ENCODE measurements around the gene MBD5.

MBD5 gene

DNA sequence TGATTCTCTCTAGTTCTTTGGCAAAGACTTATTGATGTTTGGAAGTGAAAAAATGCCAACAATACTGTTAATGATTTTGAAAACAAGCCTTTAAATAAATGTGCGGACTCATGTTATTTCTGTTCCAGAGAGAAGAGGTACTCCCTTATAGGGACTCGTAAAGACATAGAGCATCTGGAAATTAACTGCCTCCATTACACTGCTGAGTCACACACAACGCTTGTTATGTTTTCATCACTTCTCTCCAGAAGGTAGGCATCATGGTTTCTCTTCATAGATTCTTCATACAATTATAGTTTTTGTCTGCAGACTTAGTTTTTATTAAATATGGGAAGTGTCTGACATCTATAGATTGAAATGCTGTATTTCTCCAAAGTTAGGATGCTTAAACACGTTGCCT is 321.2 kb downstream of the MBD5 start:
- DNase-seq: no peak

DNA sequence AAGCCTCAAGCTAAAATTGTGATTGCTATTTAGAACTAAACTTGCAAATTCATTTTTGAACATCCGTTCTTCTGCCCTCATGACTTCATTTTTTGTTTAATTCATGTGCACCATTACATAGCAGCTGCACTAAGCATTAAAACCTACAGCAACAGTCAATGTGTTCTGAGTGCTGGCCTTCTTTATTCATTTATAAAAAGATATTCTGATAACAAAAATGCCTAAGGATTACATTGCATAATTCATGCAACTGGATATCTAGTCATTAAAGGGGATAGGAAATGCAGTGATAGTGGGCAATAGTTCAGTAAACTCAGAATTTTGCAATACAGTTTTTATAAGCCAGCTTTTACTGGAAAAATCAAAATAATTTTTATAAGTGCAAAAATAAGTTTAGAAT is 329.3 kb downstream of the MBD5 start:
- DNase-seq: no peak

DNA sequence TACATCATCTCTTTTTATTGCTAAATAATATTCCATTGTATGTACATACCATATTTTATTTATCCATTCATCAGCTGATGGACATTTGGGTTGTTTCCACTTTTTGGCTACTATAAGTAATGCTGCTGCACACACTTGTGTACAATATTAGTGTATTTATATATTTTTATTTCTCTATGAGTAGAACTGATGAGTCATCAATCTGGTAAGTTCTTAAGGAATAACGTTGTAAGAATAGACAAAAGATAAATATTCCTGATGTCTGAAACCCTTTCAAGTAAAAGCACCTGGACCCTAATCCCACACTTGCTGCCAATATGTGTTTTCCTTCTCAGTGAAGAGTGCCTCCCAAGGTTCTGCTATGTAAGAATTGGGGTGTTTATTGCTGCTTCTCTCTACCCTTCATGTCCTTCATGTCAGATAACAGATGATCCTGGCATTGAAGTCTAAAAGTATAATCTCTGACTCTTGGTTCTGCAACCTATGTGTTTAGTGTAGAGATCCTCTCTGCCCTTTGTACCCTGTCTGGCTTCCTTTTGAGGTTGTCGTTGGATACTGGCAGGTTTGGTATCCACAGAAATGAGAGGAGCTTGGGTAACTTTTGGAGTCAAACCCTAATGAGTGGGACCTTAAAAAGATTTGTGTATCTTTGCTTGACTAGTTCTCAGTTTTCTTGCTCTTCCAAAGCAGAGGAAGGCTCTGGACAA is 330.7 kb downstream of the MBD5 start:
- no peak for DNase-seq

DNA sequence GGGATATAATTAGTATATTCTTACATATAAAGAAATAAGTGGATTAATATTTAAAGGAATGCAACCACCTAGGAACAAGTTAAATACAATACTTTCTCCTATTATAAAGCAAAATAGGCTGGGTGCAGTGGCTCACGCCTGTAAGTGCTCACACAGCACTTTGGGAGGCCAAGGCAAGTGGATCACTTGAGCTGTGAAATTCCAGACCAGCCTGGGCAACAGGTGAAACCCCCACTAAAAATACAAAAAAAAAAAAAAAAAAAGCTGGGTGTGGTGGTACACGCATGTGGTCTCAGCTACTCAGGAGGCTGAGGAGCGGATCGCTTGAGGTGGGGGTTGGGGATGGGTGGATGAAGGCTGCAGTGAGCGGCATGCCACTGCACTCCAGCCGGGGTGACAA is 337.5 kb downstream of the MBD5 start:
- no peak for DNase-seq

DNA sequence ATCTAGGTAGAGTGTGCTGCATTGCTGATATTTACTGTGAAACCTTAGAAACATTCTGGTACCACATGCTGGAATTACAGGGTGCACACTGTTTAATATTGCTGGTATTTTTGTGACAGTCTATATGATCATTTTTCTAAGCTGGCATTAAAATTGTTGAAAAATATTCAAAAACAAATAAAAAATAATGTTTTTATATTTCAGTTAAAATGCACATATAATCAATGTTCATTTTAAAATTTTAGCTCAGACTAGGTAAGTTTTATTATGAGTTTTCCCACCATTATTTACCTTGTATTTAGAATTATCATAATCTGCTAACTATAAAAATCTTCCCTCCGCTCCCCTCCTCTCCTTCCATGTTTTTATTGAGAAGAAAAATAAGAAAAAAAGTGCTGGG is 339.8 kb downstream of the MBD5 start:
- no peak for DNase-seq

DNA sequence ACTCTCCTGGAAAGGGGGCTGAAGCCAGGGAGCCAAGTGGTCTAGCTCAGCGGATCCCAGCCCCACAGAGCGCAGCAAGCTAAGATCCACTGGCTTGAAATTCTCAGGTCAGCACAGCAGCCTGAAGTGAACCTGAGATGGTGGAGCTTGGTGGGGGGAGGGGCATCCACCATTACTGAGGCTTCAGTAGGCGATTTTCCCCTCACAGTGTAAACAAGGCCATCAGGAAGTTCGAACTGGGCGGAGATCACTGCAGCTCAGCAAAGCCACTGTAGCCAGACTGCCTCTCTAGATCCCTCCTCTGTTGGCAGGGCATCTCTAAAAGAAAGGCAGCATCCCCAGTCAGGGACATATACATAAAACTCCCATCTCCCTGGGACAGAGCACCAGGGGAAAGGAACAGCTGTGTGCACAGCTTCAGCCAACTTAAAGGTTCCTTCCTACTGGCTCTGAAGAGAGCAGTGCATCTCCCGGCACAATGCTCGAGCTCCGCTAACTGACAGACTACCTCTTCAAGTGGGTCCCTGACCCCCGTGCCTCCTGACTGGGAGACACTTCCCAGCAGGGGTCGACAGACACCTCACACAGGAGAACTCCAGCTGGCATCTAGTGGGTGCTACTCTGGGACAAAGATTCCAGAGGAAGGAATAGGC is 341.4 kb downstream of the MBD5 start:
- no peak for DNase-seq

DNA sequence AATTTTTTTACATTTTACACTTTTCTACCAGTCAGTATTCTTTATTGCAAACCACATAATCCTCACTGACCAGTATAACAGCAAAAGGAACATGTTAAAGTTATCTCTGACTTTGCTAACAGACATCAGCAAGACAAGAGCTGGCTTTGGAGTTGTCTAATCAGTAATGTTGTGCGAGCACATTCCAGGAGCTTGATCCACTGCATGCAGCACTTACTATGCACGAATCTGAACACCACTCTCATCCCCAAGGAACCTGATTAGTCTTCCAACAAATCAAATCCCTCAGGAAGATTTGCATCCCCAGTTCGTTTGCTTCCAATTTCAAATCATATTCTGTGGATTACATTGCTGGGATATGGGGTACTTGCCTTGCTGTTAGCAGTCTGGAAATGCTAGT is 354.3 kb downstream of the MBD5 start:
- no peak for DNase-seq

DNA sequence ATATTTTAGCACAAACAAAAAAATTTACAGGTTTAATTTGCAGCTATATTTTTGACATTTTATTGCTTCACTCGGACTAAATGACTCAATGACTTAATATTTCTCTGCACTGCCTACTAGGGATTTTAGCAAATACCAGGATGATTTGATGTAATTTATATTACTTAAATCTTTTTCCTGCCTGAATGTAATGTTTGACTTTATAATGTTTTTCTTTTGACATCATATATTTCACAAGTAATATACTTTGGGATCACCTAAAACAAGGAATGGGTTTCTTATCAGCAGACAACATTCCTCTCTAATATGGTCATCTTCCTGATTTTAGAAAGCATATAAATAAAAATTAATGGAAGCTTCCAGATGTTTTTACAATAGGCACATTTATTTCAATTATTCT is 370.4 kb downstream of the MBD5 start:
- DNase-seq: no peak

DNA sequence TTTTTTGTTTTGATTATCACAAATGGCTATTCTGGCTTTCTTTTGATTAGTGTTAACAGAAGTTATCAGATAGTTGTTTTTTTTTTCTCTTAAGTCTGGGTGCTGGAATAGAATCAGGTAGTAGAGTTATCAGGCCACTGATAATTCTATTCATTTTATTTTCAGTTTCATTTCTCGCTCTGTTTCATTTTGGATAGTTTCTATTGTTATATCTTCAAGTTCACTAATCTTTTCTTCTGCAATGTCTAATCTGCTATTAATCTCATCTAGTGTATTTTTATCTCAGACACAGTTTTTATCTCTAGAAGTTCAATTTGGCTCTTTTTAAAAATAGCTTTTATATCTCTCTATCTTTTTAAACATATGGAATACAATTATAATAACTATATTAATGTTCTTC is 381.9 kb downstream of the MBD5 start:
- no peak for DNase-seq

DNA sequence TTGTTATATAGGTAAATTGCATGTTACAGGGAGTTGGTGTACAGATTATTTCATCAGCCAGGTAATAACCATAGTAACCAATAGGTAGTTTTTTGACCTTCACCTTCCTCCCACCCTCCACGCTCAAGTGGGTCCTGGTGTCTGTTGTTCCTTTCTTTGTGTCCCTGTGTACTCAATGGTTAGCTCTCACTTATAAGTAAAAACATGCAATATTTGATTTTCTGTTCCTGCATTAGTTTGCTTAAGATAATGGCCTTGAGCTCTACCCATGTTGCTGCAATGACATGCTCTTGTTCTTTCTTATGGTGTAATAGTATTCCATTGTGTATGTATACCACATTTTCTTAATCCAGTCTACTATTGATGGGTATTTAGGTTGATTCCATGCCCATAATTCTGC is 390.0 kb downstream of the MBD5 start:
- no peak for DNase-seq

DNA sequence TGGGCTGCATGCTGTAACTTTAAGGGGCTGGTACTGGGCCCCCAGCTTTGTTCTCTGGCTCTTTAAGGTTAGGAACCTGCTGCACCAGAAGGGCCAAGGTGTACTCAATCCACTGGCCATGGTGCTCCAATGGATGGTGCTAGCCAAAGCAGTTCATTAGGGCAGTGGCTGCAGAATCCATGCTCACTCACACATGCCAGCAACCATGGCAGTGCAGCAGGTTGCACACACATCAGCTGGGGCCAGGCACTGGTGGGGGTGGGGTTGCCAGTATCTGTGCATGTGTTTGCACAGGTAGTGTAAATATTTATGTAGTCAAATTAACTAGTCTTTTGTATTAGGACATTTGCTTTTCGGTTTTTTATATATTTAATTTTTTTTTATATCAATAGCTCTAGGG is 395.4 kb downstream of the MBD5 start:
- no peak for DNase-seq

DNA sequence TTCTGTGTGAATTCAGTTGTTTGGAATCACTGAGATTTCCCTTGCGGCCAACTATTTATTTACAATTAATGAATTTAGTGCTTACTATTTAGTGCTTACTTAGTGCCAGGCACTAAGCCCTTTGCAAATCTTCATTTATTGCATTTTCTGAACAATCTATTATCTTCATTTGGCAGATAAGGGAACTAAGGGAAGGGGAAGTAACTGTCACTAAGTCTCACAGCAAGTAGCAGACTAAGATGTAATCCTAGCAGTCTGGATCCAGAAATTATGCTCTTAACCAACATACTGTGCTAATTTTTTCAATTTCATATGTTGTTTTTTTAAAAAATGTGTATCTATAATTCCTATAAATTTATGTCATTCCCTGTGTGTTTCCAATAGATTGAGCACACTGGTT is 409.2 kb downstream of the MBD5 start:
- DNase-seq: no peak

DNA sequence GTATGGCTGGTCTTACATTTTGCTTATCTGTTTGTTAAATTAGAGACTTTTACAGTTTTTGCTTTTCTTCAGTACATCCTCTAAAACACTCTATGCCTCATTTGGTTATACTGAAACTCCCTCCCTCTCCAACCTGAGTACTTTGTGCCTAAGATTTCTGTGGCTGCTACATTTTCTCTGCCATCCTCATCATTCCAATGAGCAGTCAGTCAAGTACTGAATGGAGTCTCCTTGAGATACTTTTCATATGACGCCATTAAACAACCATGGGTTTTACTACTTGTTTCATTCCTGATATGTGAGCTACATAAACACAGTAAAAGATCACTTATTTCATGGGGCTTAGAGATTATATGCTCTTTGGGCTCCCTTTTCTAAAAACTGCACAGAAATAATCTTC is 427.0 kb downstream of the MBD5 start:
- no peak for DNase-seq

DNA sequence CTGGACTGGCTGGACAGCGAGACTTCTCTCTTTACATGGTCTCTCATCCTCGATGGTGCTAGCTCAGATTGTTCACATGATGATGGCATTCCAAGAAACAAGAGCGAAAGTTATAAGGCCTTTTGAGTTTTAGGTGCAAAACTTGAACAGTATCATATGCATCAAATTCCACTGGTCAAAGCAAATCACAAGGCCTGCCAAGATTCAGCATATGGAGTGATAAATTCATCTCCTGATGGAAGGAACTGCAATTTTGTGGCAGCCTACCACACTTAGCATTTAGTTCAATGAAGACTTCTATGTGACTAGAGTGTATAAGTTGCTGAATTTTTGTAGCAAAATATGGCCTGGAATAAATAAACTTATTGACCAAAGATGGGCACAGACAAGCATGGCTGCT is 429.6 kb downstream of the MBD5 start:
- DNase-seq: no peak

DNA sequence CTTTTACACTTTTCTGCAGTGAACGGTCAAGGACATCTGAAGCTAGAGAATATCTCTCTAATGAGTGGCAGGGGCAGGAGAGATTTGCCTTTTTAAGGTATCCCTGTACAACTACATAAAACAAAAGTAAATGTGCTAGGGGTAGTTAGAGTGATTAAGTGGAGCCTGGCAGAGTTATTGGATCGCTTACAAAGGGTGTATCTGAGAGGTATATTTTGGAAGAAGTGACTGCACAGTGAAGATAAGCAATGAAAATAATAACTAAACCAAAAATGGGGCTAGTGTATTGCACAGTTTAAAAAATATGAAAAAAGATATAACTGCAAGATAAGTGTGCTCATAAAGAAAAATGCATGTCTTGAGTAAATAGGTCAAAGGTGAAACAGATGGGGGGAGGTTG is 430.2 kb downstream of the MBD5 start:
- DNase-seq: no peak

DNA sequence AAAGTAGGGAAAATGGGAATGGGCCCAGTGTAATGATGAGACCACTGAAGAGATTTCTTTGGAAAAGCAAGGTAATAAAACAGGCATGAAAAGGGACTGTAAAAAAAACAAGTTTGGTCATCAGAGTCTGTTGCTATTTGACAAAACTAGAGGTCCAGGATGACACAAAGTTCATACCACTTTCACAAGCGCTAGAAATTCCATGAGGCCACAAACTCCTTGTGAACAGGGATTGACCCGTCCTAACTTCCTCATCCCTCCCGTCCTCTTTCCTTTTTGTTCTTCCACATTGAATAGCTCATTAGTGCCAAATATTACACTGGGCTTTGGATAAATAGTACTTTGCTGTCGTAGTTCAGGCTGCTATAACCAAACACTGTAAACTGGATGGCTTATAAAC is 434.9 kb downstream of the MBD5 start:
- no peak for DNase-seq

DNA sequence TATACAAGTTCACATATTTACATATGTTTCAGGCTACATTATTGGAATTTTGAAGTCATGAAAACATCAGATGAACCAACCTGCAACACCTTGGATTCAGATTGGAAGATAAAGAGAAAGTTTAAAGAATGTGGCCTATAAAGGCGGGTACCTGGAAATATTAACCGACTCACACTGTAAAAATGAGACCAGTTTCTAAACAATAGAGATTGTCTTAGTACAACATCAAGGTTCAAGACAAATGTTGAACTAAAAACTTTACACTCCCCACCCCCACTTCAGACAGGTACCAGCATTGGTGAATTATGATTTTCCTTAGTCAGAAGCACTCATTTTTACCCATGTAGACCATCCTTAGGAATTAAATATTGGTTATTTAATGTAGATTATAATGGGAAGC is 437.3 kb downstream of the MBD5 start:
- DNase-seq: no peak

DNA sequence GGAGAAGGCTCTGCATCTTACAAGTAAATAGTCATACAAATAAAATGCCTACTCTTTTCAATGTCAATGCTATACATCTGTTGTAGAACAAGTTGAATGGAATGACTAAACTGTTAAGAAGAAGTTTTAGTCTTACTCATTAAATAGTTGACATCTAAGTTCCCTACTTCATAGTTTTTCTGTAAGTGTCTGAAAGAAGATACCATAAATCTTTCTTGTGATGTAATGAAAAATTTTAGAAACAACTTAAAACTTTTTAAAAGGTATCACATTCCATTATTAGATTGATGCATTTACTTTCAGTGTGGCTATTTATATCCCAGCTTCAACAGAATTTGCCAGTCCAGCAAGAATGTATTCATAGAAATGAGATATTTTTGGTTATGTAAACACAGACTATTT is 438.5 kb downstream of the MBD5 start:
- no peak for DNase-seq

DNA sequence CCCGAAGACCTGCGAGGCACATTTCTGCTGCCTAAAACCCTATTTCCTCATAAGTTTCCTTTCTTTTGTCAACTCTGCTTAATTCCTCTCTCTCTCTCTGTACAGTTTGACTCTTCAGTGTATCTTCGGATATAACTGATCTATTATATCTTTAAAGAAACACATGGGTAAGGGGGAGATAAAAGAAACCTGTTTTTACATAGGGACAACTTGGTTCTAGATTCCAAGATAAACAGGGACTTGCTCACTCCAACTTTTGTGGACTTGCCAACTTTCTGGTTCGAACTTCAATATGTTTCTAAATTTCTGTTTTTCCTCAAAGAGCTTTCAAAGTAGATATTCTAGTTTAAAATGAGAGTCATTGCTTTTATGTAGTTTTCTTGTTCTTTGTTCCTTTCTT is 441.0 kb downstream of the MBD5 start:
- DNase-seq: no peak

DNA sequence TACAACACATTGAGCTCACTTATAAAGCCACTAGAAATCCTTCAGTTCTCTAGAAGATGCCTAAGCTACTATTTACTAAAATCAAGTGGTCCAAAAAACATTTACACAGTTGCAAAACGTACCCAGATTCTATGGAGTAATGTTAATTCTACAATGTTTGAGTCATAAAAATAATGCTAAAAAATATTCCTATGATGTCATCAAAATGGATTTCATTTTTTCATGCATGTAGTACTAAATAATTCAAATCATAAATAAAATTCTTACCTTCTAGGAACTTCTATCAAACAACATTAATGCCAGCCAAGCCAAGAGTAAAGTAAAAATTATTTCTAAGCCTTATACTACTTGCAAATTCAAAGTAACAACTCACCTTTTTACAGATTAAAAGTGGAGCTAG is 454.7 kb downstream of the MBD5 start:
- DNase-seq: no peak

DNA sequence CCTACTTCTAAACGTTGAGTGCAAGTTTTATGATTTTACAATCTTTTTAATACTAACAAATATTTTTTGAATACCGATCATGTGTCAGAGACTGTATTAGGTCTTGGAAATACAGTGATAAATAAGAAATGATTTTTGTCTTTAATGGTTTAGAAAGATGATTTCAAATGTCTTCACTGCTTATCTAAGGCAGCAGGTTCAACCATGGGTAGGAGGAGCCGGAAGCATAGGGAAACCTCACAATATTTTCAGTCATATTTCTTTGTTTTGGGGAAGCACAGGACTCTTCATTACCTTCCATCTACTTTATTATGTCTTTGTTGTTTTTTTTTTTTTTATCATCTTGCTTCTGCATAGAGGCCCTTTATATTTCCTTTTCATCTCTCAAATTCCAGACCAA is 458.5 kb downstream of the MBD5 start:
- no peak for DNase-seq

DNA sequence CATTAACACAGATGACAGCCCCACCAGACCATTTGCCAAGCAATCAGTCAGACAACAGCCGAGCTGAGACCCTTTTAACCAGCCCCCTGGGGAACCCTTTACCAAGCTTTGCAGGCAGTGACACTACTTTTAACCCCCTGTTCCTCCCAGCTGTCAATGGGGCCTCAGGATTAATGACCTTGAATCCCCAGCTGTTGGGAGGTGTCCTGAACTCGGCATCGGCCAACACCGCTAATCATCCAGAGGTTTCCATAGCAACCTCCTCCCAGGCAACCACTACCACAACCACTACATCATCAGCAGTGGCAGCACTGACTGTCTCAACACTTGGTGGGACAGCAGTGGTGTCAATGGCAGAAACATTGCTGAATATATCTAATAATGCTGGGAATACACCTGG is 462.8 kb downstream of the MBD5 start:
- no peak for DNase-seq

DNA sequence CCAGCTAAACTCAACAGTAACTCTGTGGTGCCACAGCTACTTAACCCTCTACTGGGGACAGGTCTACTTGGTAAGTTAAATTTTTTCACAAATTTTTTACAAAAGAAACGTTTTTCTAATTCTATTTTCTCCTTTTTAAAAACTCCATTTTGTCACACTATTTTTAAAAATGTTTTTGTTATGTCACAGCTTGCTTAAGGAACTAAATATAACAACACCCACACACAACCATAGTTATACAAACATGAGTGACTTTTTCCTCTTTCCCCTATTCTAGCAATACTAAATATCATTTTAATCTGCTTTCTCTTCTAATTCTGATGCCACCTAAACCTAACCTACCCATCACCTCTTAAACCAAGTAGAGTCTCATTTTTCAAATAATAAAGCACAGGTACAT is 463.2 kb downstream of the MBD5 start:
- DNase-seq: no peak

DNA sequence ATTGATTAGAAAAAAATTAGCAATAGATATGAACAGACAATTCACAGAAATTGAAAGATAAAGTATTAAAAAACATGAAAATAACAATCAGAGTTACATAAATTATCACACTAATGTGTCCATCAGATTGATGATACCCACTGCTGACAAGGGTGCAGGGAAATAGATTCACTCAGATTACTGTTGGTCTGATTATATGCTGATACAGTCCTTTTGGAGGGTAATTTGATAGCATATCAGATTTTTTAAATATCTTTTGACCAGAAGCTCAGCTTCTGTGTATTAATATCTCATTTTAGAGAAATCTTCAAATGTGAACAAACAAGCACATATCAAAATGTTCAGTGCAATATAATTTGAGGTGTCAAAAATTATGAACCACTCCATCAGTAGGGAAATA is 465.8 kb downstream of the MBD5 start:
- DNase-seq: no peak

DNA sequence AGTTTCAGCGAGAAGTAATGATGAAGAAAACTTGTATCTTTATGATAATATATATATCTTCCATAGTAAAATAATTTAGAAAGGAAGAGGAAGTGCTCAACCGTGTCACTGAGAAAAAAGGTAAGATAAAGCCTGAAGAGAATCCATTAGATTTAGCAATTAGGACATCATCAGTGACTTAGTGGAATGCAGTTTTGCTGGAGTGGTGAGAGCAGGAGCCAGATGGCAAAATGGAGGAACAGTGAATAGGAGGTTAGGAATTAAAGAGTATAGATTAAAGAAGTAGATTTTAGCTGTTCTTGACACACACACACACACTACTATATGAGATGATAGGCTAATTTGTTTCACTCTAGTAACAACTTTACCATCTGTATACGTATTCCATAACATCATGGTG is 466.5 kb downstream of the MBD5 start:
- no peak for DNase-seq

All from KG1 (cell line).